MM.1S (cell line): Measurements from ENCODE around the gene RAB24.

Experiments
- DNase-seq: peaks from one replicate; pipeline ENCODE4 v3.0.0-alpha.2; 2015
- H2AFZ ChIP-seq: fragments of 300-600 bp; sonication (generic); 2 replicates; pipeline ENCODE4 v1.6.0; 2016; ENCODE audit warnings: antibody characterized with exemption, low read length
- H3F3A ChIP-seq: fragments of 300-600 bp; sonication (generic); 2 replicates; pipeline ENCODE4 v1.6.1; 2016; ENCODE audit warnings: mild to moderate bottlenecking, antibody characterized with exemption, low read length, moderate library complexity, mixed read lengths; ENCODE audit not compliant: insufficient read depth
- H3K27ac ChIP-seq: fragments of 300-600 bp; sonication (generic); 2 replicates; pipeline ENCODE4 v1.5.1; 2016; ENCODE audit warnings: mild to moderate bottlenecking, low read length
- H3K27me3 ChIP-seq: fragments of 300-600 bp; sonication (generic); replicated peaks from 2 replicates; pipeline ENCODE4 v1.6.0; 2016; ENCODE audit warnings: low read length; ENCODE audit not compliant: insufficient read depth
- H3K36me3 ChIP-seq: fragments of 300-600 bp; sonication (generic); replicated peaks from 2 replicates; pipeline ENCODE4 v1.6.1; 2016; ENCODE audit warnings: mild to moderate bottlenecking, low read length, mixed read lengths; ENCODE audit not compliant: insufficient read depth
- H3K4me1 ChIP-seq: fragments of 300-600 bp; sonication (generic); 2 replicates; pipeline ENCODE4 v1.6.1; 2016; ENCODE audit warnings: low read length, mixed read lengths
- H3K4me2 ChIP-seq: fragments of 300-600 bp; sonication (generic); 2 replicates; pipeline ENCODE4 v1.6.0; 2016; ENCODE audit warnings: low read depth, low read length
- H3K4me3 ChIP-seq: fragments of 300-600 bp; sonication (generic); 2 replicates; pipeline ENCODE4 v1.5.1; 2016; ENCODE audit warnings: low read length, mixed read lengths
- H3K79me2 ChIP-seq: fragments of 300-600 bp; sonication (generic); 2 replicates; pipeline ENCODE4 v1.6.1; 2016; ENCODE audit warnings: mixed run types, low read length, mixed read lengths
- H3K9ac ChIP-seq: fragments of 300-600 bp; sonication (generic); 2 replicates; pipeline ENCODE4 v1.6.1; 2016; ENCODE audit warnings: low read length, mixed read lengths
- H3K9me2 ChIP-seq: fragments of 300-600 bp; sonication (generic); replicated peaks from 2 replicates; pipeline ENCODE4 v1.6.1; 2016; ENCODE audit warnings: mild to moderate bottlenecking, low read length, mixed read lengths; ENCODE audit not compliant: insufficient read depth
- H3K9me3 ChIP-seq: fragments of 300-600 bp; sonication (generic); replicated peaks from 2 replicates; pipeline ENCODE4 v1.6.1; 2016; ENCODE audit warnings: mild to moderate bottlenecking, low read length, mixed read lengths; ENCODE audit not compliant: insufficient read depth
- H4K20me1 ChIP-seq: fragments of 300-600 bp; sonication (generic); 2 replicates; pipeline ENCODE4 v1.6.1; 2016; ENCODE audit warnings: mild to moderate bottlenecking, low read length, moderate library complexity, mixed read lengths; ENCODE audit not compliant: insufficient read depth
- EZH2 ChIP-seq: fragments of 300-600 bp; sonication (generic); optimal IDR thresholded peaks from 2 replicates; pipeline ENCODE3; 2017; ENCODE audit warnings: low read depth, mild to moderate bottlenecking, antibody characterized with exemption, low read length, mixed read lengths
- EZH2phosphoT487 ChIP-seq: fragments of 300-600 bp; sonication (generic); IDR thresholded peaks from 2 replicates; pipeline ENCODE4 v1.6.1; 2018; ENCODE audit warnings: antibody characterized with exemption, low read length
- TF ChIP-seq, protein P1 (sequence below): fragments of 300-600 bp; sonication (generic); IDR thresholded peaks from 2 replicates; pipeline ENCODE4 v1.5.1; 2016; ENCODE audit warnings: antibody characterized with exemption, low read length, mixed read lengths

Gene RAB24

DNA sequence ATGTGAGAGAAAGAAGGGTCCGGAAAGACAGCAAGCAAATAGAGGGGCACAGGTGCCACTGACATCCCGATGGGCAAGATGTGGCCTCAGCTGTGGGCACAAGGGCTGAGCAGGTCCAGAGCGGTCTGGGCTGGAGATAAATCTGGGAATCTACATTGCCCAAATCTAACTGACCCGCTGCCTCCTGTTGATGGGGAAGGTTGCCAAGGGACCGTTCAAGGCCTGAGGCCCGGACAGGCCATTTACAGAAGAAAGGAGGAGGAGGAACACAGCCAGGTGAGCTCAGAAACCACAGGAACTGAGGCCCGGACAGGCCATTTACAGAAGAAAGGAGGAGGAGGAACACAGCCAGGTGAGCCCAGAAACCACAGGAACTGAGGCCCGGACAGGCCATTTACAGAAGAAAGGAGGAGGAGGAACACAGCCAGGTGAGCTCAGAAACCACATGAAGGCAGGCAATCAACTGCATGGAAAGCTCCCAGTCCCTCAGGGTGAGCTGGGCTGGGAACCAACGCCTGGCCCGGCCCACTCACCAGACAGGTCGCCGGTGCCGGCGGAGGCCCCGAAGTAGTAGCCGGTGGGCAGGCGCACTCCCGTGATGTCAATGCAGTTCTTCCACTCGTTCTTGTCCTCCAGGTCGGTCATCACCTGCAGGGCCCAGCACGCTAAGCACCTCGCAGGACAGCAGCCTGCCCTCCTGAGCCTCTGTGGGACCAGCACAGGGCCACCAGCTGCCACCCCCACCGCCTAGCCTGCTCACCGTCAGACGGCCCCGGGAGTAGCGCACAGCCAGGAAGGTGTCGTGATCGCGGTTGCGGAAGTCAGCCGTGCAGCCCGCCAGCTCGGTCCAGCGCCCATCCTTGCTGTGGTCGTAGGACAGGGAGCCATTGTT is 33.3 kb upstream of the RAB24 start:
- Histone ChIP-seq H3K27ac (no peak overlapping the region), H4K20me1 (0 out of 2 replicates have a peak, but pooled peaks cover 3% of the 10 kb centered on the region), H3K4me1 (no peaks in the 10 kb centered on the region), H3K36me3 (peaks cover 12% of the 10 kb centered on the region), H3F3A (no peaks in the 10 kb centered on the region), H3K27me3 (no peaks in the 10 kb centered on the region), H3K4me3 (no peak overlapping the region), H3K9me3 (no peaks in the 10 kb centered on the region), H2AFZ (no peak overlapping the region), H3K9ac (no peak overlapping the region), H3K4me2 (no peak overlapping the region), H3K9me2 (no peaks in the 10 kb centered on the region), H3K79me2 (peaks cover 44% of the 10 kb centered on the region)
- DNase-seq = no peak
- TF ChIP-seq, protein P1, sequence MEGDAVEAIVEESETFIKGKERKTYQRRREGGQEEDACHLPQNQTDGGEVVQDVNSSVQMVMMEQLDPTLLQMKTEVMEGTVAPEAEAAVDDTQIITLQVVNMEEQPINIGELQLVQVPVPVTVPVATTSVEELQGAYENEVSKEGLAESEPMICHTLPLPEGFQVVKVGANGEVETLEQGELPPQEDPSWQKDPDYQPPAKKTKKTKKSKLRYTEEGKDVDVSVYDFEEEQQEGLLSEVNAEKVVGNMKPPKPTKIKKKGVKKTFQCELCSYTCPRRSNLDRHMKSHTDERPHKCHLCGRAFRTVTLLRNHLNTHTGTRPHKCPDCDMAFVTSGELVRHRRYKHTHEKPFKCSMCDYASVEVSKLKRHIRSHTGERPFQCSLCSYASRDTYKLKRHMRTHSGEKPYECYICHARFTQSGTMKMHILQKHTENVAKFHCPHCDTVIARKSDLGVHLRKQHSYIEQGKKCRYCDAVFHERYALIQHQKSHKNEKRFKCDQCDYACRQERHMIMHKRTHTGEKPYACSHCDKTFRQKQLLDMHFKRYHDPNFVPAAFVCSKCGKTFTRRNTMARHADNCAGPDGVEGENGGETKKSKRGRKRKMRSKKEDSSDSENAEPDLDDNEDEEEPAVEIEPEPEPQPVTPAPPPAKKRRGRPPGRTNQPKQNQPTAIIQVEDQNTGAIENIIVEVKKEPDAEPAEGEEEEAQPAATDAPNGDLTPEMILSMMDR = no peak
- no peak for TF ChIP-seq EZH2phosphoT487
- no peak for TF ChIP-seq EZH2

GRCh38 chr5:177336112-177336511 is 32.6 kb upstream of the RAB24 start:
- H3F3A ChIP-seq = no peaks in the 10 kb centered on the region
- H3K4me2 ChIP-seq = no peak overlapping the region
- H3K27me3 ChIP-seq = no peaks in the 10 kb centered on the region
- no peak overlapping the region for H2AFZ ChIP-seq
- no peaks in the 10 kb centered on the region for H3K9me3 ChIP-seq
- 0 out of 2 replicates have a peak, but pooled peaks cover 3% of the 10 kb centered on the region for H4K20me1 ChIP-seq
- no peak for DNase-seq
- H3K4me3 ChIP-seq = no peak overlapping the region
- H3K79me2 ChIP-seq = peaks cover 36% of the 10 kb centered on the region
- peaks cover 9% of the 10 kb centered on the region; the same call in 1 of the 2 replicates for H3K36me3 ChIP-seq
- TF ChIP-seq EZH2 = no peak
- TF ChIP-seq, protein P1 = peak; percentile 41
- no peak for TF ChIP-seq EZH2phosphoT487
- no peak overlapping the region for H3K9ac ChIP-seq
- no peaks in the 10 kb centered on the region for H3K4me1 ChIP-seq
- no peak overlapping the region for H3K27ac ChIP-seq
- no peaks in the 10 kb centered on the region for H3K9me2 ChIP-seq

DNA sequence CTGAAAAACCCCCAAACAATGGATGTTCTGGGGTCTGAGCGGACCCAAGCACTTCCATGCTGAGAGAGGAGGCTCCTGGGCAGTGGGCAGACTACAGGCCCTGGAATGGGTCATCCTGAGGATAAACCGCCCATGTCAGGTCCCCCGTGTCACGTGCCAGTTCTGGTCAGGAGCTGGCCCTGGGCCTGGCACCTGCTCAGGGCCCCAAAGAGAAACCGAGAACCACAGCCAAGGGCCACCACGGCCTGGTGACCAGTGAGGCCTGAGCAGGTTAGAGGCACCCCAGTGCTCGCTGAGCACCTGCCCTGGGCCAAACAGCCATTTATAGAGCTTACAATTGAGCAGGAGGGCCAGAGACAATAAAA is 32.2 kb upstream of the RAB24 start:
- H3K27ac ChIP-seq = no peak overlapping the region
- H4K20me1 ChIP-seq = 0 out of 2 replicates have a peak, but pooled peaks cover 3% of the 10 kb centered on the region
- no peak overlapping the region for H2AFZ ChIP-seq
- no peak overlapping the region for H3K9ac ChIP-seq
- no peak for DNase-seq
- no peaks in the 10 kb centered on the region for H3K9me2 ChIP-seq
- H3K79me2 ChIP-seq = peaks cover 36% of the 10 kb centered on the region
- H3K27me3 ChIP-seq = no peaks in the 10 kb centered on the region
- TF ChIP-seq EZH2phosphoT487 = no peak
- TF ChIP-seq EZH2 = no peak
- TF ChIP-seq, protein P1 = no peak
- H3K9me3 ChIP-seq = no peaks in the 10 kb centered on the region
- no peaks in the 10 kb centered on the region for H3K4me1 ChIP-seq
- no peak overlapping the region for H3K4me3 ChIP-seq
- H3K4me2 ChIP-seq = no peak overlapping the region
- H3K36me3 ChIP-seq = peaks cover 9% of the 10 kb centered on the region; the same call in 1 of the 2 replicates
- H3F3A ChIP-seq = no peaks in the 10 kb centered on the region
